ENCODE data around the gene DNAH2. TPM values are rescaled to one million over a fixed set of nuclear protein-coding genes. Genes with fewer than 3 reads are reported as not detected.

Gene DNAH2
- polyA plus RNA-seq, 1 of the 3 experiments (the other 2 are of a cell fraction), result 0.13 TPM

DNA sequence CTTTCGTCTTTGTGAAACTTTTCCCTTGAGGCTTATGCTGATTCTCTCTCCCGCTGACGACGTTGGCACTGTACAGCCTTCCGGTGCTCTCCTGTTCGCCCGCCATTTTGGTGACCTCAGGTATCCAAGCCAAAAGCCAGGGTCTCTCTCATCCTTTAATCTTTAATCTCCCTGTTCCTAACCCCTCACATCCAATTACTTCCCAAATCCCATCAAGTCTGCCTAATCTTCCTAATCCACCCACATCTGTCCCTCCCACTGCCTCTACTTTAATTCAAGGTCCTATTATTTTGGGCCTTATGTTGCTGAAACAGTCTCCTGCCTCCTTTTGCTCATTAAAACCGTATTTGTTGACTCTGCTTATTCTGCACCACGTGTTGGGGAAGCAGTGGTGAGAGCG lies 22.0 kb upstream of the DNAH2 start:
- Histone ChIP-seq H3K9me3 (no peaks in the 10 kb centered on the region), H3K4me2 (no peak overlapping the region), H3K4me1 (ENCODE audit: control insufficient read depth in 1 of 2, insufficient read depth in 2 of 2, low read depth in 1 of 2, low read length in 1 of 2) (no peaks in the 10 kb centered on the region), H3K36me3 (replicated peaks in 1 of 2; ENCODE audit: control insufficient read depth in 1 of 2, insufficient read depth in 2 of 2, low read length in 1 of 2) (peaks cover 2 to 9% of the 10 kb centered on the region in 2 experiments), H3K4me3 (ENCODE audit: low read depth in 2 of 2, low read length in 1 of 2) (no peak overlapping the region), H3K9ac (no peak overlapping the region), H3K79me2 (ENCODE audit: insufficient read depth) (peaks cover 7% of the 10 kb centered on the region; the same call in 1 of the 2 replicates), H4K20me1 (ENCODE audit: insufficient read depth) (no peaks in the 10 kb centered on the region), H3K27ac (ENCODE audit: low read depth in 2 of 2, low read length in 1 of 2) (no peak overlapping the region), H3K9me2 (no peaks in the 10 kb centered on the region), H2AFZ (ENCODE audit: low read depth) (no peak overlapping the region), H3F3A (replicated peaks; ENCODE audit: insufficient read depth) (peaks cover 2% of the 10 kb centered on the region), H3K27me3 (ENCODE audit: insufficient read depth) (no peaks in the 10 kb centered on the region)
- no peak for TF ChIP-seq RXRA (IDR thresholded peaks at IDR 0.05; ENCODE audit: borderline replicate concordance, low read depth)
- TF ChIP-seq FOXJ3 (CRISPR knock-in tag; IDR thresholded peaks at IDR 0.05), result no peak
- no peak for TF ChIP-seq GABPA (IDR thresholded peaks at IDR 0.05; ENCODE audit: low read depth)
- TF ChIP-seq TCF12 (IDR thresholded peaks at IDR 0.05), result no peak
- no peak for TF ChIP-seq SMC3 (IDR thresholded peaks at IDR 0.05; ENCODE audit: low read depth, low read length)
- TF ChIP-seq MXI1 (IDR thresholded peaks at IDR 0.05; ENCODE audit: low read depth, low read length), result no peak
- TF ChIP-seq RAD21 (IDR thresholded peaks at IDR 0.05; ENCODE audit: low read length), result no peak
- no peak for TF ChIP-seq YY1 (IDR thresholded peaks at IDR 0.05; ENCODE audit: low read depth)
- TF ChIP-seq FOSL2 (IDR thresholded peaks at IDR 0.05; ENCODE audit: borderline replicate concordance, low read depth), result no peak
- no peak for TF ChIP-seq FOXM1 (IDR thresholded peaks at IDR 0.05; ENCODE audit: low read depth)
- TF ChIP-seq POLR2AphosphoS5 (IDR thresholded peaks at IDR 0.05; ENCODE audit: low read depth, low read length), result no peak
- no peak for TF ChIP-seq EP300 (IDR thresholded peaks at IDR 0.05; ENCODE audit: borderline replicate concordance in 1 of 2, low read depth in 1 of 2, low read length in 1 of 2)
- TF ChIP-seq, protein P1, sequence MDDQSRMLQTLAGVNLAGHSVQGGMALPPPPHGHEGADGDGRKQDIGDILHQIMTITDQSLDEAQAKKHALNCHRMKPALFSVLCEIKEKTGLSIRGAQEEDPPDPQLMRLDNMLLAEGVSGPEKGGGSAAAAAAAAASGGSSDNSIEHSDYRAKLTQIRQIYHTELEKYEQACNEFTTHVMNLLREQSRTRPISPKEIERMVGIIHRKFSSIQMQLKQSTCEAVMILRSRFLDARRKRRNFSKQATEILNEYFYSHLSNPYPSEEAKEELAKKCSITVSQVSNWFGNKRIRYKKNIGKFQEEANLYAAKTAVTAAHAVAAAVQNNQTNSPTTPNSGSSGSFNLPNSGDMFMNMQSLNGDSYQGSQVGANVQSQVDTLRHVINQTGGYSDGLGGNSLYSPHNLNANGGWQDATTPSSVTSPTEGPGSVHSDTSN (IDR thresholded peaks at IDR 0.05), result no peak
- no peak for TF ChIP-seq TEAD4 (IDR thresholded peaks at IDR 0.05; ENCODE audit: borderline replicate concordance, insufficient read depth)
- TF ChIP-seq ELF1 (IDR thresholded peaks at IDR 0.05), result no peak
- 96% methylated on average over 10 of the region's 10 CpGs for WGBS (ENCODE audit: low lambda C conversion rate)
- POLR2A ChIA-PET, result no interaction called here
- CTCF ChIA-PET, result interaction anchor here (1.0 kb wide), 1 partner anchor 22 kb away, joined by 4 read pairs; no protein-coding TSS in a partner anchor
- DNase-seq, result no peak

DNA sequence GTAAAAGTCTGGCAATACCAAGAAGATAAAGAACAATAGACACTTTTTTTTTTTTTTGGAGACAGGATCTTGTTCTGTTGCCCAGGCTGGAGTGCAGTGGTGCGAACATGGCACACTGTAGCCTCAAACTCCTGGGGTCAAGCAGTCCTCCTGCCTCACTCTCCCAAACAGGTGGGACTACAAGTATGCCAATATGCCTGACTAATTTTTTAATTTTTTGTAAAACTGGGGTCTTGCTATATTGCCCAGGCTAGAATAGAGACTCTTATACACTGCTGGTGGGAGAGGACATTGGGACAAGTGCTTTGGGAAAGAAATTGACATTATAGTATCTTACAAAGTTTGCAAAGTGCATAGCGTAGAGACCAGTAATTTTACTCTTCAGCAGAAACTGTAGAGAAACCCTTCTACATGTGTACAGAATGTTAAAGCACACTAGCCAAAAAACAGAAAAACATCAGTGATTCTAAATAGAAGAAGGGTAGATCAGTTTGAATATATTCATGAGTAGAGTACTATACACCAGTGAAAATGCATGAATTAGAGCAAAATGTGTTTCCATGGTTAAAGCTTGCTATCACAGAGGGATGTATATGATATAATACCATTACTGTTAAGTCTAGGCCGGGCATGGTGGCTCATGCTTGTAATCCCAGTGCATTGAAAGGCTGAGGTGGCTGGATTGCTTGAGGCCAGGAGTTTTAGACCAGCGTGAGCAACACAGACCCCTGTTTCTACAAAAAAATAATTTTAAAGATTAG lies 19.5 kb upstream of the DNAH2 start:
- WGBS (ENCODE audit: low lambda C conversion rate), result 97% methylated on average over 4 of the region's 4 CpGs
- Histone ChIP-seq H3K79me2 (ENCODE audit: insufficient read depth) (no peaks in the 10 kb centered on the region), H4K20me1 (ENCODE audit: insufficient read depth) (no peaks in the 10 kb centered on the region), H3K9me3 (no peaks in the 10 kb centered on the region), H3K27me3 (ENCODE audit: insufficient read depth) (no peaks in the 10 kb centered on the region), H3K36me3 (replicated peaks in 1 of 2; ENCODE audit: control insufficient read depth in 1 of 2, insufficient read depth in 2 of 2, low read length in 1 of 2) (peaks cover 4 to 9% of the 10 kb centered on the region in 2 experiments), H3K9me2 (no peaks in the 10 kb centered on the region), H3K27ac (ENCODE audit: low read depth in 2 of 2, low read length in 1 of 2) (no peak overlapping the region), H3F3A (replicated peaks; ENCODE audit: insufficient read depth) (peaks cover 2% of the 10 kb centered on the region), H3K4me3 (ENCODE audit: low read depth in 2 of 2, low read length in 1 of 2) (no peak overlapping the region), H3K4me2 (no peak overlapping the region), H3K9ac (no peak overlapping the region), H2AFZ (ENCODE audit: low read depth) (no peak overlapping the region), H3K4me1 (ENCODE audit: control insufficient read depth in 1 of 2, insufficient read depth in 2 of 2, low read depth in 1 of 2, low read length in 1 of 2) (peaks cover 0 to under 1% of the 10 kb centered on the region in 2 experiments; a peak in 1 of 4 replicates)
- CTCF ChIA-PET, result interaction anchor here (0.6 to 2.8 kb wide), 2 partner anchors 10 to 322 kb away, joined by 3 to 15 read pairs; partner anchors contain the start of genes TP53 and WRAP53
- no peak for DNase-seq
- POLR2A ChIA-PET, result no interaction called here
- no peak for TF ChIP-seq RAD21 (IDR thresholded peaks at IDR 0.05; ENCODE audit: low read length)
- TF ChIP-seq RFX5 (IDR thresholded peaks at IDR 0.05; ENCODE audit: low read length), result no peak
- TF ChIP-seq, protein P1 (IDR thresholded peaks at IDR 0.05), result no peak
- no peak for TF ChIP-seq TEAD4 (IDR thresholded peaks at IDR 0.05; ENCODE audit: borderline replicate concordance, insufficient read depth)
- no peak for TF ChIP-seq MXI1 (IDR thresholded peaks at IDR 0.05; ENCODE audit: low read depth, low read length)
- no peak for TF ChIP-seq FOXJ3 (CRISPR knock-in tag; IDR thresholded peaks at IDR 0.05)
- TF ChIP-seq NFIC (IDR thresholded peaks at IDR 0.05; ENCODE audit: borderline replicate concordance), result no peak
- no peak for TF ChIP-seq CHD2 (IDR thresholded peaks at IDR 0.05; ENCODE audit: low read length, partially characterized antibody)
- no peak for TF ChIP-seq JUND (IDR thresholded peaks at IDR 0.05)
- no peak for TF ChIP-seq SIN3A (IDR thresholded peaks at IDR 0.05; ENCODE audit: borderline replicate concordance, low read depth, low read length)
- no peak for TF ChIP-seq SMC3 (IDR thresholded peaks at IDR 0.05; ENCODE audit: low read depth, low read length)
- no peak for TF ChIP-seq POLR2AphosphoS5 (IDR thresholded peaks at IDR 0.05; ENCODE audit: low read depth, low read length)
- TF ChIP-seq, protein P2, sequence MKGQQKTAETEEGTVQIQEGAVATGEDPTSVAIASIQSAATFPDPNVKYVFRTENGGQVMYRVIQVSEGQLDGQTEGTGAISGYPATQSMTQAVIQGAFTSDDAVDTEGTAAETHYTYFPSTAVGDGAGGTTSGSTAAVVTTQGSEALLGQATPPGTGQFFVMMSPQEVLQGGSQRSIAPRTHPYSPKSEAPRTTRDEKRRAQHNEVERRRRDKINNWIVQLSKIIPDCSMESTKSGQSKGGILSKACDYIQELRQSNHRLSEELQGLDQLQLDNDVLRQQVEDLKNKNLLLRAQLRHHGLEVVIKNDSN (IDR thresholded peaks at IDR 0.05; ENCODE audit: borderline replicate concordance, low read depth), result no peak
- TF ChIP-seq, protein P3, sequence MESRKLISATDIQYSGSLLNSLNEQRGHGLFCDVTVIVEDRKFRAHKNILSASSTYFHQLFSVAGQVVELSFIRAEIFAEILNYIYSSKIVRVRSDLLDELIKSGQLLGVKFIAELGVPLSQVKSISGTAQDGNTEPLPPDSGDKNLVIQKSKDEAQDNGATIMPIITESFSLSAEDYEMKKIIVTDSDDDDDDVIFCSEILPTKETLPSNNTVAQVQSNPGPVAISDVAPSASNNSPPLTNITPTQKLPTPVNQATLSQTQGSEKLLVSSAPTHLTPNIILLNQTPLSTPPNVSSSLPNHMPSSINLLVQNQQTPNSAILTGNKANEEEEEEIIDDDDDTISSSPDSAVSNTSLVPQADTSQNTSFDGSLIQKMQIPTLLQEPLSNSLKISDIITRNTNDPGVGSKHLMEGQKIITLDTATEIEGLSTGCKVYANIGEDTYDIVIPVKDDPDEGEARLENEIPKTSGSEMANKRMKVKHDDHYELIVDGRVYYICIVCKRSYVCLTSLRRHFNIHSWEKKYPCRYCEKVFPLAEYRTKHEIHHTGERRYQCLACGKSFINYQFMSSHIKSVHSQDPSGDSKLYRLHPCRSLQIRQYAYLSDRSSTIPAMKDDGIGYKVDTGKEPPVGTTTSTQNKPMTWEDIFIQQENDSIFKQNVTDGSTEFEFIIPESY (IDR thresholded peaks at IDR 0.05; ENCODE audit: borderline replicate concordance, low read depth), result no peak
- no peak for TF ChIP-seq RCOR1 (IDR thresholded peaks at IDR 0.05; ENCODE audit: low read length)
- no peak for TF ChIP-seq MEF2A (IDR thresholded peaks at IDR 0.05; ENCODE audit: borderline replicate concordance, low read depth)
- no peak for TF ChIP-seq RXRA (IDR thresholded peaks at IDR 0.05; ENCODE audit: borderline replicate concordance, low read depth)

Measured in SK-N-SH (cell line).